ENCODE data around the gene NAALADL2.
"Not testable (repeated sequence)": the region's sequence is repeated elsewhere in the genome, so short reads cannot be mapped to it uniquely, and the experiment has no call there.

NAALADL2 gene

DNA sequence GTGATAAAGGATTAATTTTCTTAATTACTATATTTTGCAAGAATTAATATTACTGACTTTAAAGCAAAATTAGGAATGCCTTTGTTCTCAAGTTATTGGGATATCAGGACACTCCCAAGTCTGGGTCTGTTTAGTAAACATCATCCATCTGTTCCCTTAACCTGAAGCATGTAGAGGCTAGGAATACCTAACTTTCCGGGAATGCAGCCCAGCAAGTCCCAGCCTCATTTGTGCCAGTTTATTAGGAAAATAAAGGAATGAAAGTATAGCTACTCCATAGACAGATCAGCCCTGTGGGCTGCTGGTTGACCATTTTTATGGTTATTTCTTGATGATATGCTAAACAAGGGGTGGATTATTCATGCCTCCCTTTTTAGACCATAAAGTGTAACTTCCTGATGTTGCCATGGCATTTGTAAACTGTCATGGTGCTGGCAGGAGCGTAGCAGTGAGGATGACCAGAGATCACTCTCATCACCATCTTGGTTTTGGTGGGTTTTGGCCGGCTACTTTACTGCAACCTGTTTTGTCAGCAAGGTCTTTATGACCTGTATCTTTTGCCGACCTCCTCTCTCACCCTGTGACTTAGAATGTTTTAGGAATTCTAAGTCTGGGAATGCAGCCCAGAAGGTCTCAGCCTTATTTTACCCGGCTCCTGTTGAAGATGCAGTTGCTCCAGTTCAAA is 540.2 kb downstream of the NAALADL2 start:
- Histone ChIP-seq H3K36me3 (ENCODE audit: insufficient read depth, low read length) (no peaks in the 10 kb centered on the region), H3K9me3 (ENCODE audit: control insufficient read depth, insufficient read depth, low read length) (no peaks in the 10 kb centered on the region; the same call in 1 of the 2 replicates), H3K9ac (ENCODE audit: low read depth, low read length) (no peak overlapping the region), H3K4me1 (ENCODE audit: insufficient read depth, low read length) (peaks cover 10% of the 10 kb centered on the region; the same call in 1 of the 2 replicates)

DNA sequence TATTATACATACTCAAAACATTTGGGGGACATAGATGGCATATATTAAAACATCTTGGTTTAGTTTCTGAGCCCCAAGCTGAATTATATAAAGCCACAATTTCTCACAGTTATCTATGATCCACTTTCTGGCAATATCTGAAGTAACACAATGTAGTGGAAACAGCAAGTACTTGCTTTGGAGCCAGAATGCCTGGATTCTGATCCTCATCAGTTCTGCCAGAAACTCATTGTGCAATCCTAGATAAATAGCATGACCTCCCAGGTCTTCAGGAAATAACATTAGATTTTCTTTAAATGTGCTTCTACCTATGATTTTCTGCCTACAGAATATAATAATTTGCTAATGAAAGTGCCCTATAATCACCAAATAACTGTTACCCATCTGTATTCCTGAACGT is 544.9 kb downstream of the NAALADL2 start:
- H3K9me3 ChIP-seq (ENCODE audit: control insufficient read depth, insufficient read depth, low read length) = no peaks in the 10 kb centered on the region
- peaks cover 4% of the 10 kb centered on the region; the same call in 1 of the 2 replicates for H3K4me1 ChIP-seq (ENCODE audit: insufficient read depth, low read length)
- H3K9ac ChIP-seq (ENCODE audit: low read depth, low read length) = no peak overlapping the region
- no peaks in the 10 kb centered on the region for H3K36me3 ChIP-seq (ENCODE audit: insufficient read depth, low read length)

DNA sequence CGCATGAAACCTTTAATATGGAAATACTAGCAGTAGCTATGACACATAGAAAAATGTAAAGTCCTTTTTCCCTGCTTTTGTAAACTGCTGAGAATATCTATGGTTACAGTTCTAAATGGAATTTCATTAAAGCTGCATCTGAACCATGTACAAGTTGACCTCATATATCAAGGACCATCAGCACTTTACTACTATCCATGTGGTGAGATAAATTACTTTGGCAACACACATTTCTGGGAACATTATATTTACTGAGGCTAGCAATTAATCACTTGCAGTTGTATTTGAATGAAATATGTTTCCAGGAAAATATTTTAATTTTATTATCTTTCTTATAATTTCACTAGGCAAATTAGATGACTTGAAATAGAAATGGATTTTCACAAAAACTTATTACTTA is 545.5 kb downstream of the NAALADL2 start:
- peaks cover 1% of the 10 kb centered on the region; the same call in 1 of the 2 replicates for H3K4me1 ChIP-seq (ENCODE audit: insufficient read depth, low read length)
- no peak overlapping the region for H3K9ac ChIP-seq (ENCODE audit: low read depth, low read length)
- no peaks in the 10 kb centered on the region for H3K9me3 ChIP-seq (ENCODE audit: control insufficient read depth, insufficient read depth, low read length)
- no peaks in the 10 kb centered on the region for H3K36me3 ChIP-seq (ENCODE audit: insufficient read depth, low read length)

DNA sequence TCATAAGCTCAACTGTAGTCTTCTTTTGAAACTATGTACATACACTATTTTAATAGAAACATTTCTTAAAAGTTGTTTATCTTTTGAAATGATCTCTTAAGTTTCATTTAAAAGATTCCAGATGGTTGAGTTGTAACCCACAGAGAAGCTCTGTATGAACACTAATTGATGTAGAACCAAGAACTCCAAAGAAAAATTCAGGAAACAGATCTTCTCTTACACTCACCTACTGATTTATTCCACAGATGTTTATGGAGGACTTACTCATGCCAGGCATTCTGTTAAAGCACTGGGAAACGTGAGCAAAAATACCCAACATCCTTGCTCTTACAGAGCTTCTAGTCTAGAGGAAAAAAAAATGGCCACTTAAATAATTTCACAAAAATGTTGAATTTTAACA is 551.1 kb downstream of the NAALADL2 start:
- Histone ChIP-seq H3K4me1 (ENCODE audit: insufficient read depth, low read length) (peaks cover 14% of the 10 kb centered on the region; the same call in 1 of the 2 replicates), H3K36me3 (ENCODE audit: insufficient read depth, low read length) (no peaks in the 10 kb centered on the region), H3K9me3 (ENCODE audit: control insufficient read depth, insufficient read depth, low read length) (no peaks in the 10 kb centered on the region), H3K9ac (ENCODE audit: low read depth, low read length) (no peak overlapping the region)

DNA sequence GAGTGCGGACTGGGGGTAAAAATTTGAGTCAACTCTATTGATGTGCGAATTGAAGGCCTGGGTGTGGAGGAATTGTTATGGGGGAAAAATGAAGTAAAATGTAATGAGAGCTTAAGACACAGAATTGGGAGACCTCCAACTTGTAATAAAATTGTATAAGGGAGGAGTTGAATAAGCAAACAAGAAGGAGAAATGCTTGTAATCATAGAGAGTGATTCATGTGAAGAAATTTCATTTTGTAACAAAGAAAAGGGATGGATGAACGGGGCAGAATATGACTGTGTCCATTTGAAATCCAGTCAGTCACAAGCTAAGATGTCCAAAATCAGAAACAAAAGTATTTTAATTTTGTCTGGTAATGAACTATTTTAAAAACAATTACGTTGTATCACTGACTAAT is 552.3 kb downstream of the NAALADL2 start:
- Histone ChIP-seq H3K9me3 (ENCODE audit: control insufficient read depth, insufficient read depth, low read length) (no peaks in the 10 kb centered on the region), H3K36me3 (ENCODE audit: insufficient read depth, low read length) (no peaks in the 10 kb centered on the region), H3K4me1 (ENCODE audit: insufficient read depth, low read length) (peaks cover 14% of the 10 kb centered on the region; the same call in 1 of the 2 replicates), H3K9ac (ENCODE audit: low read depth, low read length) (no peak overlapping the region)

DNA sequence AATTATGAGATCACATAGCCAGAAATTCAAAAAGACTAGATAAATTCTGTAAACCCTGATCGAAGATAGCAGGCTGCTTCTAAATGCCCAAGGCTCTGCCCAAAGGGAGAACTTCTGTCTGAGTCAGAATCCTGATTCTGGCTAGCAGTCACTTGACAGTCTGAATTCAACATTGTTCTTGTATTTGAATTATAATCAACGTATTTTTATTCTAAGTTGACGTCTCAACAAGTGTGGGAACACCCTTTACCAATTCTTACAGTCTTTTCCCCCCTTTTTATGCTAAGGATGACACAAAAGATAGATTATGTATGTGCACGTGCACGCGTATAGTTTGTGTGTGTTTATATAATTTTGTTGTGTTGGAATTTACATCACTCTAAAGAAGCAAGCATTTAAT is 552.8 kb downstream of the NAALADL2 start:
- H3K9me3 ChIP-seq (ENCODE audit: control insufficient read depth, insufficient read depth, low read length) = no peaks in the 10 kb centered on the region
- peaks cover 14% of the 10 kb centered on the region; the same call in 1 of the 2 replicates for H3K4me1 ChIP-seq (ENCODE audit: insufficient read depth, low read length)
- no peaks in the 10 kb centered on the region for H3K36me3 ChIP-seq (ENCODE audit: insufficient read depth, low read length)
- H3K9ac ChIP-seq (ENCODE audit: low read depth, low read length) = no peak overlapping the region

DNA sequence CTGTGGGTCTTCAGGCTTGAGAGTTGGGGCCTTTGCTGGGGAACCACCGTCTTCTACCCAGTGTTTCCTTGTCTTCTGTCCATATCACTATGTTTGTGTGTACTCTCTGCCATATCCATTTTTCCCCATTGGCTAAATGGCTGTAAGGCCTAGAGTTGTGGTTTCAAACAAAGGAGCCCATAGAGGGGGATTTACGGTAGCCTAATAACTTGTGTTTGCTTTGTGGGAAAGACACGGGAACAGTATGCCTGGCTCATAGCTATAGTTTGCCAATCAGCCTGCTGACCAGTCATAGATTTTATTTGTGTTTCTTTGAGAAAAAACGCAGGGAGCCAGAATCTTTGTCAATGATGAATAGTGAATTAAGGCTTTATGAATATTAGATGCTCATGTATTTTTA is 554.8 kb downstream of the NAALADL2 start:
- Histone ChIP-seq H3K4me1 (ENCODE audit: insufficient read depth, low read length) (peaks cover 14% of the 10 kb centered on the region; the same call in 1 of the 2 replicates), H3K36me3 (ENCODE audit: insufficient read depth, low read length) (no peaks in the 10 kb centered on the region), H3K9ac (ENCODE audit: low read depth, low read length) (no peak overlapping the region), H3K9me3 (ENCODE audit: control insufficient read depth, insufficient read depth, low read length) (no peaks in the 10 kb centered on the region)

DNA sequence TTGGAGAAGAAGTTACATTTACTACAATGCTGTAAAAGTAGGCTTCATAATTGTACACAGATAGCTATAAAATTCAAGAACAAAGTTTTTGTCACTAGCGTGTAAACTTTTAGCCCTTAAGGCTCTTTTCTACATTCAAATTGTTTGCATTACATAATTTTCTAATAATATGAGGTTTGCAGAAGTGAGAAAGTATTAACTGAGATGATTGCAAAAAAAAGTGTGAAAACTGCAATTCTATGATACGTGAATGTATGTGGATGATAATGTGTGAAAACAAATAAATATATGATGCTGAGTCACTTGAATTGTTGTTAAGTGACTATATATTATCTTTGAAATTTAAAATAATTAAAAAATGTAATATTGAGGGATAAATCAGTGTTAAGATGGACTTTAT is 557.5 kb downstream of the NAALADL2 start:
- no peak overlapping the region for H3K9ac ChIP-seq (ENCODE audit: low read depth, low read length)
- H3K36me3 ChIP-seq (ENCODE audit: insufficient read depth, low read length) = no peaks in the 10 kb centered on the region
- H3K4me1 ChIP-seq (ENCODE audit: insufficient read depth, low read length) = peaks cover 5% of the 10 kb centered on the region; the same call in 1 of the 2 replicates
- no peaks in the 10 kb centered on the region for H3K9me3 ChIP-seq (ENCODE audit: control insufficient read depth, insufficient read depth, low read length)

DNA sequence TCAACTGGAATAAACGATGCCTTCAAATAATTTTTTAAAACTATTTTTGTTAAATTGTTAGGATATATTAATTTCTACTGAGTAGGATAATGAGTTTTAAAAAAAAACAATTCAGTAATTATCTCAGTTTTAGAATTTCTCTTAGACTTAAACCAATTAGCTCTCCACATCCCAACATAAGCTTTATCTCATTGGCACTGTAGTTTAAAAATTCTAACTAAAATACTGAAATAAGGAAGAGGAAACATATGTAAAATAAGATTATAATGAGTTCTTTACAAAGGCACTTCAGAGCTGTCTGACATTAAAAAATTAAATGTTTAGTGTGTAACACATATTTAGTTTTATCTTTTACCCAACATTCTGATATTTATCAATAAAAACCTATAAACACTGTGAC is 558.3 kb downstream of the NAALADL2 start:
- no peaks in the 10 kb centered on the region for H3K4me1 ChIP-seq (ENCODE audit: insufficient read depth, low read length)
- no peak overlapping the region for H3K9ac ChIP-seq (ENCODE audit: low read depth, low read length)
- no peaks in the 10 kb centered on the region for H3K36me3 ChIP-seq (ENCODE audit: insufficient read depth, low read length)
- no peaks in the 10 kb centered on the region for H3K9me3 ChIP-seq (ENCODE audit: control insufficient read depth, insufficient read depth, low read length)

DNA sequence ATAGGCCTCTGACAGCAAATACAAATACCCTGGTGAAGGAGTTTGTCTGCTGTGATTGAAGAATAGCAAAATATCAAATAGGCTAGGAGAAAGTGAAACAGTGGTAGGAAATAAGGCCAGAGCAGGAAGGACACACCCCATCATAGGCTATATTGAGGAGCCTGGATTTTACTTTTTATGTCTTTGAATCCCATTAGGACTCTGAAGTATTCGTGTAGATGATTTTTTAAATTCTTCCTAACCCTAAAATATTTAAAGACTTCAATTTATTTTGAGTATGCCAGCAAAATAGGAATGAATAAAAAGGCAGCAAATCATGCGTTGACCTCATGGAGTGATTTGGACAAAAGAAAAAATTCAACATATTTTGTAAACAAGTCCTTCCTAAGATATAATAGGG is 562.8 kb downstream of the NAALADL2 start:
- Histone ChIP-seq H3K9me3 (ENCODE audit: control insufficient read depth, insufficient read depth, low read length) (no peaks in the 10 kb centered on the region), H3K36me3 (ENCODE audit: insufficient read depth, low read length) (no peaks in the 10 kb centered on the region), H3K4me1 (ENCODE audit: insufficient read depth, low read length) (no peaks in the 10 kb centered on the region), H3K9ac (ENCODE audit: low read depth, low read length) (no peak overlapping the region)

DNA sequence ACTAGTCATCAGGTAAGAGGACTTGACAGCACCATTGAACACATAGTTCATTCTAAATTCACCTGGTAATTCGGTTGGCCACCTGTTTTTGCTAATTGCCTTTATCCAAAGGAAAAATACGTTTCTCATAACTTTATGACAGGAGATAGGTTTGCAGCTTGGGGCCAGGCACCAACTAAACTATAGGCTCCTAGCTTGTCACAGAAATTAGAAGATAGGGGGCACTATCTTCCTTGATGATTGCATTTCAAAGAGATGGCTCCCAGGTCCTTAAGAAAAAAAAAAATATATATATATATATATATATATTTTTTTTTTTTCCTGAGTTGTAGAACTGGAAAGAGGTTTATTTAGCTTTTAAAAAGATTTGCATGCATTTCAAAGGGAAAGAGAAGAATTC is 563.6 kb downstream of the NAALADL2 start:
- no peak overlapping the region for H3K9ac ChIP-seq (ENCODE audit: low read depth, low read length)
- H3K36me3 ChIP-seq (ENCODE audit: insufficient read depth, low read length) = no peaks in the 10 kb centered on the region
- H3K9me3 ChIP-seq (ENCODE audit: control insufficient read depth, insufficient read depth, low read length) = no peaks in the 10 kb centered on the region
- H3K4me1 ChIP-seq (ENCODE audit: insufficient read depth, low read length) = no peaks in the 10 kb centered on the region

DNA sequence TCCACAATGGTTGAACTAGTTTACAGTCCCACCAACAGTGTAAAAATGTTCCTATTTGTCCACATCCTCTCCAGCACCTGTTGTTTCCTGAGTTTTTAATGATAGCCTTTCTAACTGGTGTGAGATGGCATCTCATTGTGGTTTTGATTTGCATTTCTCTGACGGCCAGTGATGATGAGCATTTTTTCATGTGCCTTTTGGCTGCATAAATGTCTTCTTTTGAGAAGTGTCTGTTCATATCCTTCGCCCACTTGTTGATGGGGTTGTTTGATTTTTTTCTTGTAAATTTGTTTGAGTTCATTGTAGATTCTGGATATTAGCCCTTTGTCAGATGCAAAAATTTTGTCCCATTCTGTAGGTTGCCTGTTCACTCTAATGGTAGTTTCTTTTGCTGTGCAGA is 564.7 kb downstream of the NAALADL2 start:
- not testable (repeated sequence) for H3K4me1 ChIP-seq (ENCODE audit: insufficient read depth, low read length); H3K9ac ChIP-seq (ENCODE audit: low read depth, low read length); H3K36me3 ChIP-seq (ENCODE audit: insufficient read depth, low read length); H3K9me3 ChIP-seq (ENCODE audit: control insufficient read depth, insufficient read depth, low read length)

DNA sequence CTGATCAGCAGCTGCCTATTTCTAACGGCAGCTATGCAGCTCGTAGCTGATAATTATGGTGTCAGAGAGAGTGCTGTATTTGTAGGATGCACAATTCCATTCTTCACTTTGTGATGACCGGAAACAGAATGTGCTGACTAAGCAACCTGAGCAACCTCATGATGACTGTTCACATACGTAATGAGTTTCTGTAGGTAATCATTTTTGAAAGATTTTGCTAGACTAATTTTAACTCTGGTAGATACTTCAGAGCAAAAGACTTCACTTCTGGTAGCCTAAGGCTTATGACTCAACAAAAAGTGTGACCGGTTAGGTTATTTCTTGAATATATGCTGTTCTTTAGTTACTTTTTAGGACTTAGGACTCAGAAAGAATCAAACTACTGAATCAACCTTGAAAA is 567.7 kb downstream of the NAALADL2 start:
- H3K9me3 ChIP-seq (ENCODE audit: control insufficient read depth, insufficient read depth, low read length) = no peaks in the 10 kb centered on the region
- H3K9ac ChIP-seq (ENCODE audit: low read depth, low read length) = no peak overlapping the region
- no peaks in the 10 kb centered on the region for H3K36me3 ChIP-seq (ENCODE audit: insufficient read depth, low read length)
- no peaks in the 10 kb centered on the region for H3K4me1 ChIP-seq (ENCODE audit: insufficient read depth, low read length)

DNA sequence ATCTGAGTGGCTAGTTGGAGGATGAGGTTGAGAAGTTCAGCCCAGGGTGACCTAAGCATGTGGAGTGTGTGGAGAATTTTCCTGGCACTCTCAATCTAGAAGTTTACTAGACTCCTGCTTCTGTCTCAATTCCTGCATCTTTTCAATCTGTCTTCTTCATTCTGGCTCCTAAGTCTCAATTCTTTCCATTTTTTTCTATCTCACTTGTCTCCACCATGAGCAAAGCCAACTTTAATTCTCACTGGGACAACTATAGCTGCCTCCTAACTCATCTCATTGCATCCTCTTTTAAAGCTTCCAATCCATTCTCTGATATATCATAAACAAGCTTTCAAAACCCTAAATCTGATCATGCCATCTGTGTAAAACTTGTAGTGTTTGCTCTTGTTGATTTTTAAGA is 569.3 kb downstream of the NAALADL2 start:
- no peaks in the 10 kb centered on the region for H3K36me3 ChIP-seq (ENCODE audit: insufficient read depth, low read length)
- H3K9ac ChIP-seq (ENCODE audit: low read depth, low read length) = no peak overlapping the region
- no peaks in the 10 kb centered on the region for H3K4me1 ChIP-seq (ENCODE audit: insufficient read depth, low read length)
- H3K9me3 ChIP-seq (ENCODE audit: control insufficient read depth, insufficient read depth, low read length) = no peaks in the 10 kb centered on the region

DNA sequence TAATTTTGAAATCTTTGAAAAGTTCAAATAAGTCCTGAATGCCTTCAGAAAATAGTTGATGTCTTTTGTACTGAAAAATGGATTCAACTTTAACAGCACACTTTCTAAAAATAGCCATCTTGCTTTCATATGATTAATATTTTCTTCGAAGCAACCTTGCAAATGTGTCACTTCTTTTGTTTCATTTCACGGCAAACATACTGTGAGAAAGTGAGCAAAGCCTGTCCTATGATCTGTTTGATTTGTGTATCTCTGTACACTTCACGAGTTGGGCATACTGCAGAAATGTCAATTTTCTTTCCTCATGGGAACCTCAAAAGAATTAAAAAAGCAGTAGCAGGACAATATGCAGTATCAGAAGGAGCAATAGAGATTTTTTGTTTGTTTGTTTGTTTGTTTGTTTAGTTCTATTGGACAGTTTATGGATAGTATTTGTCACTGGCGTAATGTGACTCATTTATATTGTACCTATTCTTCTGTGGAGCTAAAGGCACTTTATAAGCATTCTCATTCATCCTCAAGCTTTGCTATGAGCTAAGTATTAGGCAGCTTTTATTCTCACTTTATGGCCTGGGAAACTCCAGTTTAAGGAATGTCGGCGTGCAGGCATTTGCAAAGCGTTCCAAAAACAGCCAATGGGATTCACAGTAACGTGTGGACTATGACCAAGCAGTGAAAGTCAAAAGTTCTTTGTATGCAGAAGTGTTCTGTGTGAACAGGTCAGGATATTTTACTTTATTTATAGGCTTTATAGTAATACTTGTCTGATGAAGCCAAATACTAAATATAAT is 572.0 kb downstream of the NAALADL2 start:
- Histone ChIP-seq H3K36me3 (ENCODE audit: insufficient read depth, low read length) (no peaks in the 10 kb centered on the region), H3K9ac (ENCODE audit: low read depth, low read length) (no peak overlapping the region), H3K4me1 (ENCODE audit: insufficient read depth, low read length) (no peaks in the 10 kb centered on the region), H3K9me3 (ENCODE audit: control insufficient read depth, insufficient read depth, low read length) (no peaks in the 10 kb centered on the region)
